K562 treated with DMSO at 1 percent for 24 hours (cell line): ENCODE results near the gene AKAP7. TPM values are rescaled to one million over a fixed set of nuclear protein-coding genes. Genes with fewer than 3 reads are reported as not detected.

Source experiments
- total RNA-seq: library from RNA; unstranded; fragments of 300-600 nt; gene quantifications from 2 replicates; pipeline ENCODE4 v1.2.3, GENCODE V29; 2022; ENCODE audit warnings: low read depth; ENCODE audit not compliant: insufficient read depth

AKAP7 gene
- total RNA-seq = 1.7 and 2.0 TPM in 2 replicates

GRCh38 chr6:131135244-131136020, at the start of gene AKAP7:
Gene AKAP7 (plus strand): TSS chr6:131135467. CDS start chr6:131135764, 297 bp downstream.

Other genes starting within 250 kb of the AKAP7 start
- gene EPB41L2, start 72.2 kb upstream of the AKAP7 start, total RNA-seq = 27.3 and 29.2 TPM in 2 replicates